C4-2B (cell line): ENCODE measurements around the gene PRKCD.
A peak's percentile ranks its signal among the peaks of the same experiment; 100 is the strongest.

Experiments used
- H3K27ac ChIP-seq: fragments of 450-650 bp; 2 replicates; pipeline ENCODE4 v1.5.1; 2017
- ZFX ChIP-seq: fragments of 450-650 bp; IDR thresholded peaks from 2 replicates; pipeline ENCODE4 v1.6.1; 2017
- TF ChIP-seq, protein P1 (sequence below): fragments of 450-650 bp; conservative IDR thresholded peaks from 2 replicates; pipeline ENCODE4 v1.5.1; 2017; ENCODE audit warnings: mild to moderate bottlenecking

PRKCD gene

DNA sequence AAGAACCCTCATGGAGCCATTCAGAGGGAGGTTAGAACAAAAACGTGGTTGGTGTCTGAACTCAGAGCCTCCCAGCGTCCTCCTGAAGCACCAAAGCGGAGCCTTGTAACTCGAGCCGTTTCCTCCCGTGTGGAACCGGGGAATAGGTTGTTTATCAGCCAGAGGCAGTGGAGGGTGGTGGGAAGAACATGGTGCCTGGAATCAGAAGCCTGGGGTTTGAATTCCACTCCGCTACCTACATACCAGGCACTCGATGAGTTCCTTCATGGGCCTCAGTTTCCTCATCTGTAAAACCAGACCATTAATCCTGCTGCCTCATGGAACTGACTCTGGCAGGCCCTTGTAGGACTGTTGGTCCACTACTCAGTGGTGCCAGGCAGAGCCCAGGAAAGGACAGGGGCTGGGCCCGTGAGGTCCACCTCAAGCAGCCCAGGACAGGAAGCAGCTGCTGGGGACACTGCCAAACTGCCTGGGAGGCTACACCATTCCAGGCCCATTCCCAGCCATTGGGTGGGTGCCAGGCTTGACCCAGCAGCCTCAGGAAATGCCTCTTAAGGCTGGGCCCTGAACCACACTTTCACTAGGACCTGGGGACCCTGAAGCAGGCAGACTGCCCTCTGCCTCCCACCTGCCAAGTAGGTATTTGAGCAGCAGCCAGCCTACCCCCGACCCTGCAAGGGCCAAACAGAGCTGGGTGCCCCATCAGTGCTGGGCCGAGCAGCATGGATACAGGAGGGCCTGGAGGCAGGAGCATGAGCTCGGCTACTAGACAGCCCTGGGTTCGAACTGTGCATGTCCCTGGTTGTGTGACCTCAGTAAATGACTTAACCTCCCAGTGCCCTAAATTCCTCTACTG lies 33.4 kb downstream of the PRKCD start:
- H3K27ac ChIP-seq: peak overlapping the region; percentile 49
- no peak for TF ChIP-seq ZFX
- TF ChIP-seq, protein P1, sequence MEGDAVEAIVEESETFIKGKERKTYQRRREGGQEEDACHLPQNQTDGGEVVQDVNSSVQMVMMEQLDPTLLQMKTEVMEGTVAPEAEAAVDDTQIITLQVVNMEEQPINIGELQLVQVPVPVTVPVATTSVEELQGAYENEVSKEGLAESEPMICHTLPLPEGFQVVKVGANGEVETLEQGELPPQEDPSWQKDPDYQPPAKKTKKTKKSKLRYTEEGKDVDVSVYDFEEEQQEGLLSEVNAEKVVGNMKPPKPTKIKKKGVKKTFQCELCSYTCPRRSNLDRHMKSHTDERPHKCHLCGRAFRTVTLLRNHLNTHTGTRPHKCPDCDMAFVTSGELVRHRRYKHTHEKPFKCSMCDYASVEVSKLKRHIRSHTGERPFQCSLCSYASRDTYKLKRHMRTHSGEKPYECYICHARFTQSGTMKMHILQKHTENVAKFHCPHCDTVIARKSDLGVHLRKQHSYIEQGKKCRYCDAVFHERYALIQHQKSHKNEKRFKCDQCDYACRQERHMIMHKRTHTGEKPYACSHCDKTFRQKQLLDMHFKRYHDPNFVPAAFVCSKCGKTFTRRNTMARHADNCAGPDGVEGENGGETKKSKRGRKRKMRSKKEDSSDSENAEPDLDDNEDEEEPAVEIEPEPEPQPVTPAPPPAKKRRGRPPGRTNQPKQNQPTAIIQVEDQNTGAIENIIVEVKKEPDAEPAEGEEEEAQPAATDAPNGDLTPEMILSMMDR: no peak

DNA sequence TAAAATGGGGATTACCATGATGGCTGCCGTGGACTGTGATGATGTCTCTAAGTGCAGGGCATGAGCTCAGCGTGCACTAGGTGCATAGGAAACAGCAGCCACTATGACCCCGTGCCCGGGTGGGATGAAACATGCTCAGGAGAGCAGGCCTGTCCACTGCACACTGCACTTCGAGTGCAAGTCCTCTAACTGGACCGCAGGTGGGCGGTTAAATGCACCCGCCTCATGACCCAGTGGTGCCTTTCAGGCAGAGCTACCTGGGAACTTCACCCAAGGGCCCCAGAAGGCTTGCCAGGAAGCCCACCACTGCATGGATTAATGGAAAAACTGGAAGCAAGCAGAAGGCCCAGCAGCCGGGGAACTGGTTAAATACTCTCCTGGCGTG lies 34.0 kb downstream of the PRKCD start:
- H3K27ac ChIP-seq: peak overlapping the region; percentile 49; the same call in 1 of the 2 replicates

DNA sequence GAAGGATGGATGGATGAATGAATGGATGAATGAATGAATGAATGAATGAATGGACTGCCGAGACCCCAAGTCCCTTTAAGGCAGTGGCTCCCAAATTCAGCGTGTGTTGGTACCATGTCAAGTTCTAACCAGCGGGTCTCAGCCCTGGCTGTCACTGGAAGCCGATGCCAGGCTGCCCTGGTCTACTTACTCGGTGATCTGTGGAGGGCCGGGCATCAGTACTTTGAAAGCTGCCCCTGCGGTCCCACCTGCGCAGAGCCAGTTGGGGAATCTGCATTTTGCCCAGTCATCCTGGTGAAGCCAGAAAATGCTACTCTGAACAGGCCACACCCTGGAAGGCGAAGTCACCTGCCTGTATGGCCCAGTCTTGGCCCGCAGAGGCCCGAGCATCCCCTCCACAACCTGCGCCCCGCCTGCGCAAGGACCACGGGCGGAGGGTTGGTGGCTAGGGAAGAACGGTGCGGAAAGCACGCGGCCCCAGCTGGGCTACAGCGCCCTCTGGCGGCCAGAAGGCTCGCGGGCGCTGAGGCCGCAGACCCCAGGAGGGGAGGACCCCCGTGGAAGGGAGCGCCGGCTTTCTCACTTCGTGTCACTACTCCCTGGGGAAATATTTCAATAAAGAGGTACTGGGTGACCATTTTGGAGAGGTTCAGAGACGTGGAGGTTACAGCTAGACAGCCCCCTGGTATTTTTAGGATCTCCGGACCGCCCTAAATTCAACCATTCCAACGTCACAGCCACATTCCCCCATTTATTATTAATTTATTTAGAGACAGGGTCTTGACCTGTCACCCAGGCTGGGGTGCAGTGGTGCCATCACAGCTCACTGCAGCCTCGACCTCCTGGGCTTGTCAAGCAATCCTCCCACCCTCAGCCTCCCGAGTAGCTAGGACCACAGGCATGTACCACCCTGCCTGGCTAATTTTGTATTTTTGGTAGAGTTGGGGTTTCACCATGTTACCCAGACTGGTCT lies 34.9 kb downstream of the PRKCD start:
- no peak for TF ChIP-seq ZFX
- TF ChIP-seq, protein P1: peak; percentile 96
- H3K27ac ChIP-seq: no peak overlapping the region

More for the DNA sequence above, 34.0 kb downstream of the PRKCD start:
- no peak for TF ChIP-seq ZFX
- TF ChIP-seq, protein P1: no peak

- TF ChIP-seq, protein P1: no peak
- TF ChIP-seq ZFX: no peak
- H3K27ac ChIP-seq: no peak overlapping the region
Observed at GRCh38 chr3:53196575-53197407, 35.8 kb downstream of the PRKCD start.

DNA sequence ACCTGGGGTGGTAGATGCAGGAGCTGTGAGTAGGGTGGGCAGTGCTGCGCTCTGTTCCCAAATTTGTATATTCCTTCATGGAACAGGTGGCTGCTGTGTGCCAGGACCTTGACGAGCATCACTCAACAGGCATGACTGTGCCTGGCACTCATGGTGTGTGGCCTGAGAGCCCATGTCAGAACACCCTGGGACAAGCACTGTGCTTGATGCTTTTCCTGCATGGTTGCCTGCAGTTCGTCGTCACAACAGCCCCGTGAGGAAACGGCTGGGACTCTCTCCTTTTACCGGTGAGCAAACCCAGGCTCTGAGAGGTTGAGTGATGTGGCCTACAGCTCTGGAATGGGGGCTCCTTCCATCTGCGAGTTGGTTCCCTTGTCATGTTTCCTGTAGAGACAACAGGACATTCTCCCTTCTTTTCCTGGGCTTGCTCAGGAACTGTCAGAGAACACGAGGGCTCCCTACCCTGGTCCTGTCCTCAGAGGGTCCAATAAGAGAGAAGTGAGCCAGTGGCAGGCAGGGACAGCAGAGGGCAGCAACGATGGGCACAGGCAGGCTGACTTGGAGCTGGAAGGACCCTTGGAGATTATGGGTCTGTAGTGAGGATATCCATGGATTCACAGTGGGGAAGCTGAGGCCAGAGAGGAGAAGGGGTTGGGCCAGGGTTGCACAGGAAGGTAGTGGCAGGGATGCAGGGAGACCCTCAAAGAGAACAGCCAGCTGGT lies 37.4 kb downstream of the PRKCD start:
- TF ChIP-seq, protein P1: no peak
- TF ChIP-seq ZFX: no peak
- H3K27ac ChIP-seq: no peak overlapping the region

GRCh38 chr3:53198996-53199395 lies 38.0 kb downstream of the PRKCD start:
- TF ChIP-seq, protein P1: no peak
- no peak for TF ChIP-seq ZFX
- H3K27ac ChIP-seq: no peak overlapping the region
